Esophagus squamous epithelium (tissue), 5 donors: ENCODE data around the gene GLRX3. TPM values are rescaled to one million over a fixed set of nuclear protein-coding genes. Genes with fewer than 3 reads are reported as not detected.

Experiments used
- DNase-seq: peaks from one replicate; lab custom pipeline; 2025; lab: John Stamatoyannopoulos, UW
- H3K27ac ChIP-seq, 4 donors: fragments of 200-600 bp; sonication (generic); one replicate each; pipeline ENCODE4 v1.5.1; 2016 to 2019; ENCODE audit warnings: mild to moderate bottlenecking in 1 of 4
- H3K27me3 ChIP-seq, 4 donors: fragments of 200-600 bp; sonication (generic); 1 replicate in 3 of 4; 2 replicates in 1 of 4; pipeline versions ENCODE4 v1.5.1 to v1.6.0; 2017 to 2021; ENCODE audit warnings: antibody characterized with exemption in 1 of 4
- H3K36me3 ChIP-seq, 3 donors: fragments of 200-600 bp; sonication (generic); one replicate each; pipeline ENCODE4 v1.5.1; 2016 to 2019
- H3K4me1 ChIP-seq, 3 donors: fragments of 200-600 bp; sonication (generic); one replicate each; pipeline ENCODE4 v1.5.1; 2017 to 2019
- H3K4me3 ChIP-seq, 4 donors: fragments of 200-600 bp; sonication (generic); 1 replicate in 3 of 4; 2 replicates in 1 of 4; pipeline ENCODE4 v1.5.1; 2016 to 2019; ENCODE audit warnings: mild to moderate bottlenecking in 2 of 4, moderate library complexity in 1 of 4
- H3K9me3 ChIP-seq, 3 donors: fragments of 200-600 bp; sonication (generic); one replicate each; pipeline ENCODE4 v1.5.1; 2016 to 2019
- CTCF ChIP-seq, 6 experiments: fragments of 450-650 bp in 4 of 6; fragments of 200-600 bp in 2 of 6; sonication (generic) in 2 of 6; IDR thresholded peaks; one replicate each; pipeline ENCODE4 v1.5.1; 2016 to 2019; ENCODE audit warnings: antibody characterized with exemption in 6 of 6, mild to moderate bottlenecking in 4 of 6, moderate library complexity in 4 of 6
- POLR2A ChIP-seq, 4 donors: fragments of 450-650 bp; IDR thresholded peaks; one replicate each; pipeline ENCODE4 v1.6.1; 2017; ENCODE audit warnings: antibody characterized with exemption in 4 of 4, mild to moderate bottlenecking in 4 of 4, moderate library complexity in 3 of 4
- WGBS, 2 donors: methylation state at CpG; one replicate each; pipeline ENCODE4 v1.1.5; 2018; 5-methylcytosine and 5-hydroxymethylcytosine counted together
- intact Hi-C: fragments of 100-400 bp; cut with DNase I; formaldehyde crosslinking; loops from one replicate; pipeline ENCODE4 v1.15.0; 2022
- total RNA-seq, 4 donors: library from RNA; depleted of rRNA; stranded (reverse); fragments of >200 nt; gene quantifications; one replicate each; pipeline ENCODE4 v1.1.0, GENCODE V29; 2016
- donor health status: DM: yes; HTN: yes; CAD: no.

The GLRX3 gene
- total RNA-seq, 4 donors from 2014 or later: 48.5 to 115 (median 81.8) TPM

- H3K27ac ChIP-seq: no peak overlapping the region
- H3K9me3 ChIP-seq: no peaks in the 10 kb centered on the region
- peaks cover 0 to 16% (median 0%) of the 10 kb centered on the region in 4 donors for H3K27me3 ChIP-seq
- H3K4me3 ChIP-seq: no peak overlapping the region
- no peak for DNase-seq
- no peaks in the 10 kb centered on the region for H3K36me3 ChIP-seq
- intact Hi-C loops: no loop called here
- TF ChIP-seq POLR2A (IDR thresholded peaks at IDR 0.05) (no peak), CTCF (IDR thresholded peaks at IDR 0.05) (no peak)
- WGBS, 2 donors: 28 to 31% methylated on average over 6 of the region's 18 CpGs
- peaks cover 0 to 8% (median 0%) of the 10 kb centered on the region in 3 donors for H3K4me1 ChIP-seq
Measured at GRCh38 chr10:130203626-130204025, 67.4 kb downstream of the GLRX3 start.

GRCh38 chr10:130206216-130206737, 70.1 kb downstream of the GLRX3 start:
- intact Hi-C loops: no loop called here
- WGBS, 2 donors: 70 to 73% methylated on average over 7 to 8 of the region's 14 CpGs
- DNase-seq: no peak

GRCh38 chr10:130207205-130207604, 71.0 kb downstream of the GLRX3 start:
- Histone ChIP-seq H3K27me3 (no peaks in the 10 kb centered on the region), H3K4me3 (no peak overlapping the region), H3K4me1 (peaks cover 0 to 8% (median 0%) of the 10 kb centered on the region in 3 donors), H3K27ac (no peak overlapping the region), H3K36me3 (no peaks in the 10 kb centered on the region), H3K9me3 (no peaks in the 10 kb centered on the region)
- WGBS, 2 donors: 57 to 91% methylated on average over 3 of the region's 3 CpGs
- DNase-seq: no peak
- no peak for TF ChIP-seq CTCF (IDR thresholded peaks at IDR 0.05)
- no peak for TF ChIP-seq POLR2A (IDR thresholded peaks at IDR 0.05)
- intact Hi-C loops: no loop called here

More at GRCh38 chr10:130206216-130206737, 70.1 kb downstream of the GLRX3 start:
- Histone ChIP-seq H3K4me3 (no peak overlapping the region), H3K36me3 (no peaks in the 10 kb centered on the region), H3K4me1 (peaks cover 0 to 8% (median 0%) of the 10 kb centered on the region in 3 donors), H3K27me3 (peaks cover 0 to 2% (median 0%) of the 10 kb centered on the region in 4 donors), H3K9me3 (no peaks in the 10 kb centered on the region), H3K27ac (no peak overlapping the region)
- TF ChIP-seq CTCF (IDR thresholded peaks at IDR 0.05) (no peak), POLR2A (IDR thresholded peaks at IDR 0.05) (no peak)

GRCh38 chr10:130208807-130209206, 72.6 kb downstream of the GLRX3 start:
- no peak for TF ChIP-seq CTCF (IDR thresholded peaks at IDR 0.05)
- TF ChIP-seq POLR2A (IDR thresholded peaks at IDR 0.05): no peak
- H3K27me3 ChIP-seq: no peaks in the 10 kb centered on the region
- H3K27ac ChIP-seq: no peak overlapping the region
- 61 to 63% methylated on average over 3 of the region's 3 CpGs for WGBS, 2 donors
- DNase-seq: no peak
- H3K36me3 ChIP-seq: no peaks in the 10 kb centered on the region
- intact Hi-C loops: no loop called here
- H3K4me1 ChIP-seq: no peaks in the 10 kb centered on the region
- H3K9me3 ChIP-seq: no peaks in the 10 kb centered on the region
- no peak overlapping the region for H3K4me3 ChIP-seq

- TF ChIP-seq CTCF (IDR thresholded peaks at IDR 0.05) (no peak), POLR2A (IDR thresholded peaks at IDR 0.05) (no peak)
- no peaks in the 10 kb centered on the region for H3K9me3 ChIP-seq
- H3K27me3 ChIP-seq: no peaks in the 10 kb centered on the region
- H3K27ac ChIP-seq: no peak overlapping the region
- intact Hi-C loops: no loop called here
- no peak overlapping the region for H3K4me3 ChIP-seq
- no peak for DNase-seq
- 35 to 44% methylated on average over 1 to 2 of the region's 4 CpGs for WGBS, 2 donors
- H3K4me1 ChIP-seq: no peaks in the 10 kb centered on the region
- no peaks in the 10 kb centered on the region for H3K36me3 ChIP-seq
Measured at GRCh38 chr10:130212746-130213145, 76.6 kb downstream of the GLRX3 start.
